OCI-LY7 (cell line): ENCODE results near the gene HCRTR1.

ENCODE experiments used
- CTCF ChIP-seq: fragments of 200-600 bp; sonication (generic); conservative IDR thresholded peaks from 2 replicates; pipeline ENCODE4 v1.5.1; 2014; ENCODE audit warnings: mild to moderate bottlenecking, antibody characterized with exemption, low read length, moderate library complexity, mixed read lengths
- EZH2phosphoT487 ChIP-seq: fragments of 200-600 bp; sonication (generic); IDR thresholded peaks from 2 replicates; pipeline ENCODE4 v1.6.1; 2018; ENCODE audit warnings: low read depth, borderline replicate concordance, mild to moderate bottlenecking, mixed run types, antibody characterized with exemption, low read length, moderate library complexity, mixed read lengths

- TF ChIP-seq CTCF (no peak), EZH2phosphoT487 (no peak)
Observed at GRCh38 chr1:31650161-31651088, 32.9 kb downstream of the HCRTR1 start.
